NCI-H345 treated with DMSO at 0.1 percent for 48 hours (cell line): ENCODE data around the gene UNCX.

Source experiments
- DNase-seq: peaks from one replicate; lab custom pipeline; 2025; ENCODE audit not compliant: unreplicated experiment; lab: John Stamatoyannopoulos, UW

UNCX gene

GRCh38 chr7:1242606-1243289, 10.1 kb downstream of the UNCX start:
- DNase-seq, result no peak

GRCh38 chr7:1243290-1243963, 10.8 kb downstream of the UNCX start:
- no peak for DNase-seq

- DNase-seq, result no peak
Measured at GRCh38 chr7:1243964-1244416, 11.3 kb downstream of the UNCX start.

- DNase-seq, result no peak
Measured at GRCh38 chr7:1244700-1245523, 12.2 kb downstream of the UNCX start.

- DNase-seq, result no peak
Measured at GRCh38 chr7:1245524-1246050, 12.9 kb downstream of the UNCX start.

- DNase-seq, result no peak
Measured at GRCh38 chr7:1246160-1246870, 13.6 kb downstream of the UNCX start.

- DNase-seq, result no peak
Measured at GRCh38 chr7:1246871-1247526, 14.3 kb downstream of the UNCX start.

- DNase-seq, result no peak
Measured at GRCh38 chr7:1247527-1248041, 14.9 kb downstream of the UNCX start.

GRCh38 chr7:1248143-1248915, 15.7 kb downstream of the UNCX start:
- DNase-seq, result no peak

GRCh38 chr7:1248916-1249581, 16.4 kb downstream of the UNCX start:
- DNase-seq, result no peak

- no peak for DNase-seq
Measured at GRCh38 chr7:1249731-1250130, 17.1 kb downstream of the UNCX start.

GRCh38 chr7:1250901-1251300, 18.2 kb downstream of the UNCX start:
- no peak for DNase-seq

- DNase-seq, result no peak
Measured at GRCh38 chr7:1251796-1252539, 19.3 kb downstream of the UNCX start.

- no peak for DNase-seq
Measured at GRCh38 chr7:1252540-1253090, 19.9 kb downstream of the UNCX start.

- DNase-seq, result no peak
Measured at GRCh38 chr7:1253681-1254181, 21.1 kb downstream of the UNCX start.

GRCh38 chr7:1254281-1255079, 21.8 kb downstream of the UNCX start:
- DNase-seq, result no peak
